GM18505 (cell line): ENCODE results near the gene ISCU.
"Not testable (repeated sequence)": the region's sequence is repeated elsewhere in the genome, so short reads cannot be mapped to it uniquely, and the experiment has no call there.

ENCODE experiments used
- ATAC-seq: cut with Tn5 transposase; IDR thresholded peaks from one replicate; pipeline ENCODE4 v1.9.1; 2021; ENCODE audit not compliant: unreplicated experiment
- POLR2A ChIP-seq: IDR thresholded peaks from 4 replicates; pipeline ENCODE4 v1.6.1; 2011; ENCODE audit warnings: borderline replicate concordance; ENCODE audit not compliant: insufficient read depth, insufficient read length; ENCODE audit errors: extremely low read depth

Gene ISCU

GRCh38 chr12:108526482-108527165 is 35.8 kb upstream of the ISCU start:
- no peak for TF ChIP-seq POLR2A
- ATAC-seq: no peak

GRCh38 chr12:108527166-108527496 is 35.3 kb upstream of the ISCU start:
- TF ChIP-seq POLR2A: no peak
- no peak for ATAC-seq

DNA sequence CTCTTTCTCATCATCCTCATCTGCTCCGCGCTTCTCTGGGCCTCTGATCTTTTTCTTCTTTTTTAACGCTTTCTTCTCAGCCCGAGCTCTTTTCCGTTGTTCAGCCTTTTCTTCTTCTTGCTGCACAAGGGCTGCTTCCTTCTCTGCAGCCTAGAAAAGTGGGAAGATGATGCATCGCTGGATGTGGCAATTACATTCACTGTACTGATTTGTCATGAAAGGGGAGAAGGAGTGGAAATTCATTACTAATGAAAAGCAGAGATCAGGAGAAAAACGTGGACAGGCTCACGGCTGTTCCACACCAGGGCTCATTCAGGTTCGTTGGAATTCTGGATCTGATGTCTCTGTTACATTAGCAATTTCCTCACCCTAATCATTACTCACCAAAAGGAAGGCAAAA is 32.2 kb upstream of the ISCU start:
- TF ChIP-seq POLR2A: no peak
- no peak for ATAC-seq

- ATAC-seq: no peak
- no peak for TF ChIP-seq POLR2A
Observed at GRCh38 chr12:108531929-108532848, 30.2 kb upstream of the ISCU start.

DNA sequence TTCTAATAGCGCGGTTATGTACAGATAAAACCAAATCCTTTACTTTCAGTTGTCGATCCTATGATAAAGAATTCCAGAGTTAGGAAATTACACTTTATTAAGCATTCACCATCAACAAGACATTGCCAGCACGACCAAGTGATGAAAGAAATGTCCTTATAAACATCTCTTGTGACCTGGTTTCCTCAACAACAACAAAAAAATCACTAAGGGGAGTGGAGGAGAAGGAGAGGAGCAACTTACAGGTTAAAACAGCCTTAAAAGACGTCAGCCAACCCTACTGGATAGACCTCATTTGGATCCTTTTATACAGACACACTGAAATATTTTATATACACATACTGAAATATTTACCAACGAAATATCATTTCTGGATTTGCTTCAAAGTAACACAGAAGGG is 24.2 kb upstream of the ISCU start:
- no peak for ATAC-seq
- TF ChIP-seq POLR2A: no peak

DNA sequence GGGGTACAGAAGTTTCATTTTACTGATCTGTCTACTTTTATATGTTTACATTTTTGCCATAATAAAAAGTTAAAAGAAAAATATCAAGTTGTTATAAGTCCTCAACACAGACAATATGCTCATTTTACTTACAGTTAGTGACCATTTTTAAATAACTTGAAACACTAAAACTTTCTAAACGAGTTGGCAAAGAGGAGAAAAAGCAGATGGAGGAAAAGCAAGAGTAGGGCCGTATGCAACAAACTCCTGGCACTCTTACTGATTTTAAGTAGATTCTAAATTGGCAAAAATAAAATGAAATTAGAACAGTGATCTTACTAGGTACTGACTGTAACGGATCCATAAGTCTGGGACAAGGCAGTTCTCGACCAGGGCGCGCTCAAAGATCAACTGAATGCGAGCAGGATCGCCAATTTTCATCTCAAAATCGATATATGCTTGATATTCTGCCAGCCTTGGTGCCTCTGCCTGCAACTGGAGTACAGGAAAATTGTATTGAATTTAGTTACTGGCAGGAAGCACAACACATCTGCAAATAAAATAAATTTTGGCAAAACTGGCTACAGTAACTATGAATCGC is 23.7 kb upstream of the ISCU start:
- no peak for TF ChIP-seq POLR2A
- no peak for ATAC-seq

- TF ChIP-seq POLR2A: no peak
- ATAC-seq: no peak
Observed at GRCh38 chr12:108542320-108542719, 20.1 kb upstream of the ISCU start.

- ATAC-seq: no peak
- no peak for TF ChIP-seq POLR2A
Observed at GRCh38 chr12:108543652-108544051, 18.7 kb upstream of the ISCU start.

DNA sequence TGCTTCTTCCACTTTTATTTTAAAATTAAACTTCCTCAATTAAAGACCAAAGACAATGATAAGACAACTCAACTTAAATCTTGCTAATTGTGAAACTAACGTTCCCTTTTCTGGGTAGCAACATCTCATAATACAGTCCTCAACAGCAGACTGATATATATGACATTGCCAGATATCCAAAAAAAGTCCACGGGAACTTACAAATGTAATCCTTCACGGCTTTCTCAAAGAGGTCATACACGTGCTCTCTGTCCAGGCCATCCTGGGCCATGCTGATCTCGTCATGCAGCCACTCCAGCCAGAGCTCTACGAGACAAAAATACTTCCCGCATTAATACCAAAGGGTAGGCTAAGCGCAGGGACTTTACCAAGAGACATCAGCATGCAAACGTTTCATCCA is 14.7 kb upstream of the ISCU start:
- no peak for TF ChIP-seq POLR2A
- no peak for ATAC-seq

DNA sequence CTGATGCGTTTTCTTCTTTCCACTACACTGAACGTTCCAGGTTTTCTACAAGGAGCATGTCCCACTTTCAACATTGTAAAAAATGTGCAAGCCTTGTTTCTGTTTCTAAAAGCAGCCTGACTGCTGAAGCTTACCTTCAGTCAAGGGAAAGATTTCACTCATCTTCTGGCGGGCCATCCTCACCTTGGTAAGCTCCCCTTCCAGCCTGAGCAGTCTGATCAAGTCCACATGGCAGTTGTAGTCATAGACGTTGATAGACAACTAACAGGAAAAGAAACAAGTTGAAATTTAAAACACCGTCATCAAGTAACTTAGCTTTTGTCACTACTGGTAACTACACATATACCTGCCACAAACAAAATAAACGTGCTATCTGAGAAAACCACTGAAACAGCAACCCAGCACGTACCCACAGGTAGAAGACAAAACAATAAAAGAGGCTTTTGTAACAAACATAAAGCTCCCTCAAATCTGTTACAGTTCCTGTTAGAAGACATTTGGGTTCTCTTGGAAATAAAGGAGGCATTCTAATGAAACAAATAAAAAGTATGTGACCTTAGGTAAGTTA is 13.4 kb upstream of the ISCU start:
- no peak for ATAC-seq
- TF ChIP-seq POLR2A: no peak

- TF ChIP-seq POLR2A: no peak
- ATAC-seq: no peak
Observed at GRCh38 chr12:108551535-108551934, 10.9 kb upstream of the ISCU start.

GRCh38 chr12:108553799-108554198 is 8.6 kb upstream of the ISCU start:
- ATAC-seq: no peak
- no peak for TF ChIP-seq POLR2A

DNA sequence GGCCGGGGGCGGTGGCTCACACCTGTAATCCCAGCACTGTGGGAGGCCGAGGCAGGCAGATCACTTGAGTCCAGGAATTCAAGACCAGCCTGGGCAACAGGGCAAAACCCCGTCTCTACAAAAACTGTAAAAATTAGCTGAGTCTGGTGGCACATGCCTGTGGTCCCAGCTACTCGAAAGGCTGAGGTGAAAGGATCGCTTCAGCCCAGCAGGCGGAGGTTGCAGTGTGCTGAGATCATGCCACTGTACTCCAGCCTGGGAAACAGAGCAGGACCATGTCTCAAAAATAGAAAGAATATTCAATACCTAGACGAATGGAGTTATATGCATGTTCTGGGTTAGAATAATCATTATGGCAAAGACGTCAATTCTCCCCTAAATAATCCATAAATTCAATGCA is 7.0 kb upstream of the ISCU start:
- ATAC-seq: not testable (repeated sequence)
